NCI-H748 treated with DMSO at 0.1 percent for 48 hours (cell line): ENCODE results near the gene HOXB3.

Experiments used
- DNase-seq: peaks from one replicate; lab custom pipeline; 2025; lab: John Stamatoyannopoulos, UW

Gene HOXB3

DNA sequence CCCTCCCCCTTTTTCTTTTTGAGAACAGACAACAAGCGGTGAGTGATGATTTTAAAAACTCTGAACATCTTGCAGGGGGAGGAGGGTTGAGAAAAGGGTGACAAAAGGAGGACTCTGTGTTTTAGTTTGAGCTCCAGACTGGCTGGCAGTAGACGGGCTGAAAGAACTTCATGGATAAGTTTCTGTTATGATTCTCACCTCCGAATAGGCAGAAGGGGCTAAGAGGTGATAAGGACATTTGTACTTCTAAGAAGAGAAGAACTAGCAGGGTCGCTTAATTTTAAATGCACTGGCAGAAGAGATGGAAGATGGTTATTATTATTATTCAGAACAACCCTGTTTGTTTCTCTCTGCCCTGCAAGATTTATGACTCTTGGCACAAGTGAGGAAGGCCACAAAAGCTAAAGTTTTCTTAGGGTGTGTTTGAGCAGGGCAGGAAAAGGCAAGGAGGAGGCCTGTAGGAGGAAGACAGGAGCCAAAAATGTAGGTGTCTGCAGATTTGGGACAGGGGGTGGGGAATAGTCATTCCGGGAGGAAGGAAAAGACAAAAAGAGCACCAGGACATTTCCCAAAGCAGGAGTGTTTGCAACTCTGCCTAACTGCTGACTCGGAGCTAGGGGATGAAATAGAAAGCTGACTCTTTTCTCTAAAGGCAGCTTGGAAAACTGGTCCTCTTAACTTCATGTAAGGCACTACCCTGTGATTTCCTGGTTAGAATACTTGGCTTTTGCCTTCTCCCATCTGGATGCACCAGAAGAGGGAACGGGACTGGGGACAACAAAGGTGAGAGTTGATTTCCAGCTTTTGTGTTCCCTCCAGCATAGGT, 33.3 kb downstream of the HOXB3 start:
- DNase-seq: no peak

DNA sequence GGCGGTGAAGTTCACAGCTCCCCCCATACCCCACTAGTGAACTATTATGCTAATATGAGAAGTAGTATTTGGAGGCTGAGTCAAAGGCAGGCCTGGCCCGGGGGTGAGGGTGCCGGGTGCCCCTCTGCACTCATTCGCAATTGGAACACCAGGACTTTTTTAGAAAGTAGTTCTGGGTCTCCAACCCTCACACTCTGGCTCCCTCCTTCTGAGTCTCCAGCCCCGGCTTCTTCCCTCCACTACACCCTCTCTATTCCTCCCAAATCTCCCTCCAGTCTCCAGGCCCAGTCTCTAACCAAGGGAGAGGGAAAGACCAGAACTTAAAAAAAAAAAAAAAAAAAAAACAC, 33.8 kb downstream of the HOXB3 start:
- no peak for DNase-seq

- DNase-seq: peak; percentile 52
Measured at GRCh38 chr17:48555258-48556228, 34.5 kb downstream of the HOXB3 start.

GRCh38 chr17:48554412-48555257, 35.4 kb downstream of the HOXB3 start:
- peak; percentile 29 for DNase-seq

- DNase-seq: no peak
Measured at GRCh38 chr17:48553826-48554225, 36.2 kb downstream of the HOXB3 start.

DNA sequence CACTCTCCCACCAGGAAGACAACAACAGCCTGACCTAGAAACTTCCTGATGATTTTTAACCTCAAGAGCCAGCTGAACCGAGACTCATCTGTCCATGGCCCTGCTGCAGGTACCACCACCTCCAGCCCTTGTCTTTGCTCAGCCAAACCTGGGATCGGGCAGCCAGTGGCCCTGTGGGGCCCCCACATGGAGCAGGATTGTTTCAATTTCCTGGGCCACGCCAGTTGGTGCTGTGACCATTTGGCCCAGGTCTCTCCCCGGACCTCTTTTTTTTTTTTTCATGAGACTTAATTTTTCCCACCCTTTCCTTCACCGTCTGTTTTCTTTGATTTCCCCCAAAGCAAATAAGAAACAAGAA, 36.9 kb downstream of the HOXB3 start:
- DNase-seq: no peak

GRCh38 chr17:48552466-48553189, 37.4 kb downstream of the HOXB3 start:
- DNase-seq: no peak

GRCh38 chr17:48551596-48552465, 38.2 kb downstream of the HOXB3 start:
- no peak for DNase-seq

DNA sequence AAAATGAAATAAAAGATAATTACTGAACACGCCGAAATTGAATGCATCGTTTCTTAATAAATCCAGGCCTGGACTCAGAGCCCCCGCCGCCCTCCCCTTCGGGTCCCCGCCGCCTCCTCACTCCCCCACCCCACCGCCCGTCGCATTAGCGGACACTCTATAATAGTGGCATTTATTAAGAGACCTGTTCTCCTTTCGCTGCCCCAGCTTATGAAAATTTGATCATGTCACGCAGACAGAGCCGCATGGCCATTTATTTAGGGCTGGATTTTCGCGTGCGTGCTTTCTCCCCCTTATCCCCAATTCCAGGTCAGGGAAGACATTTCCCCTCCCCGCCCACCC, 38.9 kb downstream of the HOXB3 start:
- no peak for DNase-seq

GRCh38 chr17:48550502-48551213, 39.4 kb downstream of the HOXB3 start:
- no peak for DNase-seq

DNA sequence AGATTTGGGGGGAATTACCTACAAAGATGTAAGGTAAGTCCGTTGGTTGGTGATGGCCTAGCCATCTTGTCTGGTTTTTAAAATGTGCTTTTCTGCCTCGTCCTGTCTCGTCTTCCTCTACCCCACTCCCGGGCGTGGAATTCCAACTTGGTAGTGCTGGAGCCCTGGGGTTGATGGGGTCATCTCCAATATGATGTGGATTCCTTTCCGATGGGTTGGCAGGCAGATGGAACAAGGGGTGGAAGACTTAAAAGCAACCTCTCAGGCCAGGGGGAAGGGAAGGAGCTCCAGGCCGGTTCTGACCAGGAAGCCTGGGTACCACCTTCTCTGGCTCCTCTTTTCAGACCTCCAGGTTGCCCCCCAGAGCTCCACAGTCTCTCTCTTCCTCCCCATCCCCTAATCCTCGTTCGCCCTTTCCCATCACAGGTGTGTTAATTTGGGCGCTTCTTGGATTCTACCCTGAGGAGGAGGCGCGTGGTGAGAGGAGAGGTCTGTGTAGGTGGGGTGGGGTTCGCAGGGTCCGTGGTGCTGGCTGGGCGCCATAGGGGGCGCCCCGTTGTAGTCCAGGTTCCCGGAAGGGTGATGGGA, 40.0 kb downstream of the HOXB3 start:
- DNase-seq: no peak

DNA sequence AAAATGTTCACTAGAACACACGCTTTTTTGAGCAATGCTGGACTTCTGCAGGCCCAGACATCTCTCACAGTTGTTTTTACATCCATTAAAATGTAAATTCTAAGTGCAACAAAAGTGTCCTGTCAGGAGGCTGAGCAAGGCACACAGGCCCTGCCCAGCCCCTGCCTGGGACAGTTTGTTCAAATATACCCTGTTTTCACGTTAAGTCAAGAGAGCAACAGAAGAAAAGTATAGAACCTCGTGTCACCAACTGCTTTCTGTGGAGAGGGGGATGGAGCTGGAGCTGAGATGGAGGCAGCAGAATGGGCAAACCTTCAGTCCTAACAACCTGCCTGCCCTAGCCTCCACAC, 40.8 kb downstream of the HOXB3 start:
- no peak for DNase-seq

DNA sequence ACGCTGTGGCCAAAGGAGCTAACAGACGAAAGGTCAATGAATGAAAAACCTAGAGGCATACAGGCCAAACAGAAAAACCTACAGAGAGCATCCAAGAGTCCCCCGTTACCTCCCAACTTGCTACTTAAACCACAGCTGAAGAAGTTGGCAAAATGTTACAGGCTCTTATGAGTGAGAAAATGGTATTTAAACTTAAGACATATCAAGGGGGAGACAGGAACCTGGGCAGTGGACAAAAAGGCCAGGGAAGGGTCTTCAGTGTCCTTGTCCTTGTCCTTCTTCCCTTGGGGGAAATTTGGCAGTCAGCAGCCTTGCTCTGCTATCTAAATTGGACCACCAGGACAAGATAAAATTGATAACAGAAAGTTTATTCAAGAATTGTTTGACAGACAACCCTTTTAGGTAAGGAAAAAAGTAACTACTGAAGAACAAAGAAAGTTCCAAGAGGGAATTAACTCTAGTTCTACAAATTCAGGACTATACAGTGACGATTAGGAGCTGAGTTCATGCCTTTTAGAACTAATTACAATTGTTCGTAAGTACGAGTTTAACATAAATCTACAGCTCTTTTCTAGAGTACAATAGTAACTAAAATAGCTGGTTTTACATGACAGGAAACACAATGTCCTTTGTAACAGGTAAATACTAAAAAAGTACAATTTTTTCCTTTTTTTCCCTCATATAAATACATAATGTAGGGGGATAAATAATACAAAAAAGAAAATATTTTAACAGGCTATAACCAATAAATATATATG, 41.3 kb downstream of the HOXB3 start:
- DNase-seq: no peak

- DNase-seq: no peak
Measured at GRCh38 chr17:48547808-48548522, 42.1 kb downstream of the HOXB3 start.

DNA sequence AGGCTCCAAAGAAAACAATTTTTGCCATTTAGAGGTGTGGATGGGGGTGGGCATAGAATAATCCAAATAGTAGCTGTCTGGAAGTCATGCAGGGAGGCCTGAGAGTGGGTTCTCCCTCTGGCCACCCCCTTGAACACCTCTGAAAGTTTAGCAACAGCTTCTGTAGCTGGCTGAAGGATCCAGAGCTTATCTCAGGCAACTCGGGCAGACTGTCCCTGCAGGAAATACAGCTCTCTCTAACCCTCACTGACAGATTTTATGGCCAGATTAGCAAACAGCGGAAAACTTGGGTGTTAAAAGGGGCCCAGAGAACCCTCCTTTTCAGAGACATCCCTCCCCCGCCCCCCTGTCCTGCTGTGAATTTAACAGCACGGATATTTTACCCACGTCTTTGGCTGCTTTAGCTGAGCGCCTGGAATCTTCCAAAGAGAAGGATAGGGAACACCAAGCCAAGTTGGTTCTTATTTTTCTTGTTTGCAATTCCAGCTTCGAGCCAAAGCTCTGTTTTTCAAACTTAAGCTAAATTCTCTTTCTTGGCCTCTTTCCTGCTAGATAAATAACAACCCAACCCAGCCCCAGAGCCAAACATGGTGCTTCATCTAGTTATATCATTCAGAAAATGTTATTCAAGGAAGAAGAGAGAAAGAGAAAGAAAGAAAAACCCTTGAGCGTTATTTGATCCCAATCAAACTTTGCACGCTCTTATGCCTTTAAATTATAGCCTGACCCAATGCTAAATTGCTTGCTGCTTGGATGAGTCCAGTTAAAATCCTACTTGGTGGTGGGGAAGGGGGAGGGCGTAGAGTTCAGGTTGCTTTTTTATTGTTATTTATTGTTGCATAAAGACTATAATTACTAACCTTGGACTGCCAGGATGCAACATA, 42.9 kb downstream of the HOXB3 start:
- no peak for DNase-seq

GRCh38 chr17:48546137-48546923, 43.7 kb downstream of the HOXB3 start:
- DNase-seq: no peak
